ENCODE measurements around the gene SH2D2A.
A peak's percentile ranks its signal among the peaks of the same experiment; 100 is the strongest.

Gene SH2D2A

GRCh38 chr1:156816561-156817328 is at the start of gene SH2D2A:
Gene SH2D2A, minus strand, starts transcription at chr1:156816848. Its CDS starts 140 bp downstream, at chr1:156816708.
- peak; percentile 77 to 91 for DNase-seq (ENCODE audit: low read depth in 1 of 2, low spot score in 1 of 2)

- DNase-seq (ENCODE audit: low read depth in 1 of 2, low spot score in 1 of 2): no peak
Observed at GRCh38 chr1:156865865-156866248, 49.2 kb upstream of the SH2D2A start.

- no peak for DNase-seq (ENCODE audit: low read depth in 1 of 2, low spot score in 1 of 2)
Observed at GRCh38 chr1:156865258-156865657, 48.6 kb upstream of the SH2D2A start.

GRCh38 chr1:156864796-156865195 is 48.1 kb upstream of the SH2D2A start:
- no peak for DNase-seq (ENCODE audit: low read depth in 1 of 2, low spot score in 1 of 2)

- no peak for DNase-seq (ENCODE audit: low read depth in 1 of 2, low spot score in 1 of 2)
Observed at GRCh38 chr1:156863631-156864030, 47.0 kb upstream of the SH2D2A start.

- no peak for DNase-seq (ENCODE audit: low read depth in 1 of 2, low spot score in 1 of 2)
Observed at GRCh38 chr1:156862997-156863599, 46.5 kb upstream of the SH2D2A start.

- no peak for DNase-seq (ENCODE audit: low read depth in 1 of 2, low spot score in 1 of 2)
Observed at GRCh38 chr1:156862584-156862983, 45.9 kb upstream of the SH2D2A start.

GRCh38 chr1:156860628-156861423 is 44.2 kb upstream of the SH2D2A start, which contains the start of gene NTRK1:
Gene NTRK1, plus strand, starts transcription at chr1:156860865. Its CDS starts 70 bp downstream, at chr1:156860935.
- peak in 1 of 2 donors; percentile 32 for DNase-seq (ENCODE audit: low read depth in 1 of 2, low spot score in 1 of 2)

GRCh38 chr1:156860113-156860627 is 43.5 kb upstream of the SH2D2A start:
- peak; percentile 32 to 33 for DNase-seq (ENCODE audit: low read depth in 1 of 2, low spot score in 1 of 2)

GRCh38 chr1:156859523-156860112 is 43.0 kb upstream of the SH2D2A start:
- no peak for DNase-seq (ENCODE audit: low read depth in 1 of 2, low spot score in 1 of 2)

GRCh38 chr1:156858959-156859522 is 42.4 kb upstream of the SH2D2A start, which contains the start of gene INSRR:
Gene INSRR, minus strand, starts transcription at chr1:156859117. Its CDS starts 496 bp downstream, at chr1:156858621.
- DNase-seq (ENCODE audit: low read depth in 1 of 2, low spot score in 1 of 2): no peak

- DNase-seq (ENCODE audit: low read depth in 1 of 2, low spot score in 1 of 2): no peak
Observed at GRCh38 chr1:156858555-156858956, 41.9 kb upstream of the SH2D2A start.

- no peak for DNase-seq (ENCODE audit: low read depth in 1 of 2, low spot score in 1 of 2)
Observed at GRCh38 chr1:156857532-156857931, 40.9 kb upstream of the SH2D2A start.

- DNase-seq (ENCODE audit: low read depth in 1 of 2, low spot score in 1 of 2): no peak
Observed at GRCh38 chr1:156856282-156856785, 39.7 kb upstream of the SH2D2A start.

- DNase-seq (ENCODE audit: low read depth in 1 of 2, low spot score in 1 of 2): no peak
Observed at GRCh38 chr1:156854634-156855033, 38.0 kb upstream of the SH2D2A start.

- no peak for DNase-seq (ENCODE audit: low read depth in 1 of 2, low spot score in 1 of 2)
Observed at GRCh38 chr1:156853761-156854160, 37.1 kb upstream of the SH2D2A start.

- no peak for DNase-seq (ENCODE audit: low read depth in 1 of 2, low spot score in 1 of 2)
Observed at GRCh38 chr1:156852418-156852874, 35.8 kb upstream of the SH2D2A start.

- DNase-seq (ENCODE audit: low read depth in 1 of 2, low spot score in 1 of 2): no peak
Observed at GRCh38 chr1:156851779-156852417, 35.2 kb upstream of the SH2D2A start.

- DNase-seq (ENCODE audit: low read depth in 1 of 2, low spot score in 1 of 2): no peak
Observed at GRCh38 chr1:156849151-156849496, 32.5 kb upstream of the SH2D2A start.

All from activated CD4-positive, alpha-beta T cell treated with anti-CD3 and anti-CD28 coated beads, Interleukin-2, amount 50 U/mL, for 24 hours (primary cell).